Endothelial cell of hepatic sinusoid (primary cell): Measurements from ENCODE around the gene KDM5C.

Source experiments
- in situ Hi-C: cut with HindIII; loops from 2 replicates; pipeline ENCODE4 v1.10.0; 2017; ENCODE audit warnings: low sequenced_read_pairs

The KDM5C gene

GRCh38 chrX:53251307-53251706 lies 26.3 kb upstream of the KDM5C start:
- in situ Hi-C loops, result loop anchor here (5.0 kb wide), 1 partner anchor 34 kb away; no protein-coding TSS in a partner anchor

GRCh38 chrX:53250556-53250955 lies 25.5 kb upstream of the KDM5C start:
- in situ Hi-C loops, result loop anchor here (5.0 kb wide), 1 partner anchor 33 kb away; no protein-coding TSS in a partner anchor

- in situ Hi-C loops, result loop anchor here (5.0 kb wide), 1 partner anchor 32 kb away; no protein-coding TSS in a partner anchor
Observed at GRCh38 chrX:53249408-53250042, 24.5 kb upstream of the KDM5C start.

GRCh38 chrX:53247928-53248327 lies 22.9 kb upstream of the KDM5C start:
- in situ Hi-C loops, result no loop called here

GRCh38 chrX:53246231-53246630 lies 21.2 kb upstream of the KDM5C start:
- in situ Hi-C loops, result no loop called here

- in situ Hi-C loops, result no loop called here
Observed at GRCh38 chrX:53244610-53245009, 19.6 kb upstream of the KDM5C start.

GRCh38 chrX:53242310-53242709 lies 17.3 kb upstream of the KDM5C start:
- in situ Hi-C loops, result no loop called here

- in situ Hi-C loops, result no loop called here
Observed at GRCh38 chrX:53241558-53241957, 16.6 kb upstream of the KDM5C start.

- in situ Hi-C loops, result no loop called here
Observed at GRCh38 chrX:53239474-53239873, 14.5 kb upstream of the KDM5C start.

- in situ Hi-C loops, result no loop called here
Observed at GRCh38 chrX:53237056-53237455, 12.0 kb upstream of the KDM5C start.

- in situ Hi-C loops, result no loop called here
Observed at GRCh38 chrX:53236025-53236679, 11.1 kb upstream of the KDM5C start.

GRCh38 chrX:53235566-53235965 lies 10.6 kb upstream of the KDM5C start:
- in situ Hi-C loops, result no loop called here

GRCh38 chrX:53234484-53234883 lies 9.5 kb upstream of the KDM5C start:
- in situ Hi-C loops, result no loop called here

GRCh38 chrX:53233536-53233935 lies 8.5 kb upstream of the KDM5C start:
- in situ Hi-C loops, result no loop called here

GRCh38 chrX:53230116-53230515 lies 5.1 kb upstream of the KDM5C start:
- in situ Hi-C loops, result no loop called here

GRCh38 chrX:53227224-53227765 lies 2.3 kb upstream of the KDM5C start:
- in situ Hi-C loops, result no loop called here

GRCh38 chrX:53223955-53224859 lies 800 bp downstream of the KDM5C start:
- in situ Hi-C loops, result no loop called here

- in situ Hi-C loops, result no loop called here
Observed at GRCh38 chrX:53223068-53223693, 1.8 kb downstream of the KDM5C start.

- in situ Hi-C loops, result no loop called here
Observed at GRCh38 chrX:53211391-53211978, 13.5 kb downstream of the KDM5C start.

- in situ Hi-C loops, result no loop called here
Observed at GRCh38 chrX:53196678-53197077, 28.3 kb downstream of the KDM5C start.
